Lung (tissue), 16 donors: ENCODE results near the gene FOXN3. TPM values are rescaled to one million over a fixed set of nuclear protein-coding genes. Genes with fewer than 3 reads are reported as not detected.

ENCODE experiments used
- ATAC-seq: fragments of 200-7000 bp; cut with Tn5 transposase; one replicate; pipeline ENCODE4 v1.9.1; 2020; ENCODE audit warnings: moderate number of reproducible peaks; ENCODE audit not compliant: insufficient read depth, low FRiP score
- DNase-seq, 3 donors: peaks; one replicate each; pipeline ENCODE4 v3.0.0-alpha.2; 2013 to 2017
- H3K27ac ChIP-seq, 2 donors: one replicate each; pipeline ENCODE4 v1.5.1; 2013; ENCODE audit warnings: mild to moderate bottlenecking in 2 of 2, moderate library complexity in 2 of 2, control low read depth in 1 of 2, inconsistent platforms in 1 of 2, low read depth in 1 of 2, low read length in 1 of 2
- H3K27me3 ChIP-seq, 3 donors: one replicate each; pipeline ENCODE4 v1.5.1; 2013; ENCODE audit warnings: low read length in 2 of 3; ENCODE audit not compliant: control insufficient read depth in 3 of 3, insufficient read depth in 3 of 3
- H3K36me3 ChIP-seq, 4 donors: one replicate each; pipeline ENCODE4 v1.5.1; 2013; ENCODE audit warnings: low read length in 4 of 4, mild to moderate bottlenecking in 1 of 4, moderate library complexity in 1 of 4; ENCODE audit not compliant: control insufficient read depth in 4 of 4, insufficient read depth in 4 of 4
- H3K4me1 ChIP-seq, 5 donors: one replicate each; pipeline ENCODE4 v1.5.1; 2013; ENCODE audit warnings: low read length in 5 of 5, mild to moderate bottlenecking in 2 of 5, moderate library complexity in 1 of 5; ENCODE audit not compliant: control insufficient read depth in 5 of 5, insufficient read depth in 5 of 5
- H3K4me3 ChIP-seq: one replicate; pipeline ENCODE4 v1.5.1; 2013; ENCODE audit warnings: mild to moderate bottlenecking, control low read depth, moderate library complexity
- H3K9ac ChIP-seq, 2 donors: one replicate each; pipeline ENCODE4 v1.5.1; 2013; ENCODE audit warnings: low read length in 2 of 2, control low read depth in 1 of 2; ENCODE audit not compliant: insufficient read depth in 1 of 2
- H3K9me3 ChIP-seq, 4 donors: one replicate each; pipeline ENCODE4 v1.5.1; 2013; ENCODE audit warnings: low read length in 3 of 4, mild to moderate bottlenecking in 1 of 4, moderate library complexity in 1 of 4; ENCODE audit not compliant: control insufficient read depth in 4 of 4, insufficient read depth in 3 of 4
- CTCF ChIP-seq: IDR thresholded peaks from 2 replicates; pipeline ENCODE4 v1.5.1; 2012; ENCODE audit warnings: mild to moderate bottlenecking; ENCODE audit errors: control extremely low read depth, extremely low read depth
- WGBS, 2 donors: extraction: QIAGEN DNeasy Blood & Tissue Kit; methylation state at CpG; one replicate each; pipeline ENCODE4 v1.1.7; 2013; 5-methylcytosine and 5-hydroxymethylcytosine counted together
- long read RNA-seq, 5 donors: transcript quantifications; one replicate each; lab custom pipeline, GENCODE V29; 2026
- polyA plus RNA-seq, 2 donors: library from polyadenylated mRNA; stranded (reverse); fragments of 200-250 nt; gene quantifications; one replicate each; pipeline ENCODE4 v1.2.1, GENCODE V29; 2013
- total RNA-seq, 2 donors: library from RNA; depleted of rRNA in 1 of 2; stranded (reverse); fragments of >200 nt in 1 of 2; gene quantifications; one replicate each; pipeline ENCODE4 v1.2.1, GENCODE V29; 2014 to 2021
- donor health status: control.
- donor health status: control.
- donor health status: Bipolar disorder and iron deficiency.
- donor health status: healthy.
- donor health status: DM: yes; HTN: yes; CAD: no.

The FOXN3 gene
- total RNA-seq (10 to 100 TPM; 54.6 to 69.7 TPM), polyA plus RNA-seq (10 to 100 TPM; 12.7 to 15.2 TPM)
- long read RNA-seq, donor 1, transcript FOXN3-219 (5 exons, 2,421 nt) = major isoform, 5 of 10 reads
- long read RNA-seq, donor 1, partial matches to known transcripts = 0 of 10 reads
- long read RNA-seq, donor 1, other reads (novel, unspliced or antisense) = 0 of 10 reads
- long read RNA-seq, donor 2, partial matches to known transcripts = 0 of 5 reads
- long read RNA-seq, donor 2, other reads (novel, unspliced or antisense) = 0 of 5 reads
- long read RNA-seq, donor 3, partial matches to known transcripts = 13 of 19 reads
- long read RNA-seq, donor 3, other reads (novel, unspliced or antisense) = 0 of 19 reads
- long read RNA-seq, donor 4, partial matches to known transcripts = 0 of 4 reads
- long read RNA-seq, donor 4, other reads (novel, unspliced or antisense) = 0 of 4 reads
- long read RNA-seq, donor 5, transcript FOXN3-214 (6 exons, 2,692 nt) = major isoform, 6 of 11 reads
- long read RNA-seq, donor 5, partial matches to known transcripts = 0 of 11 reads
- long read RNA-seq, donor 5, other reads (novel, unspliced or antisense) = 0 of 11 reads

DNA sequence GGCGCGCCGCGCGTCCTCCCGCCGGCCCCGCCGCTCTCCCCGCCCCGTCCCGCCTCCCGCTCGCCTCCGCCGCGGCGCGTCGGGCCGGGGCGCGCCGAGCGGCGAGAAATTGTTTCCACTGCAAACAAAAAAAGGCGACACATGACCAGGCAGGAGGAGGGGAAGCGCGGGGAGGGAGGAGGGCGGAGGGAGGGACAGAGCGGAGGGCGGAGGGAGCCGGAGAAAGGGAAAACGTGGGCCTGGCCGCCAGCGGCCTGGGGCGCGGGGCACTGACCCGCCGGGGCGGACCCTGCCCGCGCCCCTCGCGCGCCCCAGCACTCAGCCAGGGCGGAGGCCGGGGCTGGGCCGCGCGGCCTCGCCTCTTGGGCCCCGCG is at the start of gene FOXN3:
Gene FOXN3, minus strand, starts transcription at position 143 of the 374 bp plus-strand sequence. CDS start 4,757 bp downstream, outside the sequence.
- Histone ChIP-seq H3K27ac (peak within 1 kb of the TSS; percentile 98 to 99), H3K9me3 (no peaks in the 10 kb centered on the region), H3K36me3 (peaks cover 0 to 1% (median 0%) of the 10 kb centered on the region in 4 donors), H3K4me3 (peak within 1 kb of the TSS; percentile 80), H3K4me1 (peaks cover 0 to 17% (median 10%) of the 10 kb centered on the region in 5 donors), H3K9ac (peak within 1 kb of the TSS; percentile 94 to 98), H3K27me3 (no peaks in the 10 kb centered on the region)
- DNase-seq (peak; percentile 95 to 97 (median 96)), ATAC-seq (peak; percentile 78)
- 0 to 1% methylated on average over 21 to 54 of the region's 54 CpGs for WGBS, 2 donors
- no peak for TF ChIP-seq CTCF

DNA sequence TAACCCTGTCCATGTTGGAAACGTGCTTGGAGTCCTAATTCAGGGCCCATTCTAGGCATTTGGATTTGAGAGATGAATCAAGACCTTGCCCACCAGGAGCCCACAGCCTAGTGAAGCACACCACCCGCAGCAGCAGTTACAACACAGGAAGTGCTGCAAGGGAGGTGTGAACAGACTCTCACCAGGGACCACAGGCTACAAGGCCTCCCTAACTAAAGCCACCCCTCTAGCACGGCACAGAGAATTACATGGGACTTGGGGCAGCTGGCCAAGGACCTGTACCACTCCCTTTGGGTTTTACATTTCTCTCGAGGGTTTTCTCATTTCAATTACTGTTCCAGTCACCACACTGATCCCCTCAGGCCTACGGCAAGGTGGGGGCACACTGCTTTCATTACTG is 49.5 kb upstream of the FOXN3 start:
- peaks cover 0 to 8% (median 0%) of the 10 kb centered on the region in 5 donors for H3K4me1 ChIP-seq
- no peak for DNase-seq
- no peaks in the 10 kb centered on the region for H3K27me3 ChIP-seq
- H3K9me3 ChIP-seq = no peaks in the 10 kb centered on the region
- TF ChIP-seq CTCF = no peak
- no peak overlapping the region for H3K27ac ChIP-seq
- H3K9ac ChIP-seq = no peak overlapping the region
- H3K36me3 ChIP-seq = no peaks in the 10 kb centered on the region
- WGBS, 2 donors = 47 to 79% methylated on average over 5 of the region's 5 CpGs
- H3K4me3 ChIP-seq = no peak overlapping the region
- no peak for ATAC-seq

DNA sequence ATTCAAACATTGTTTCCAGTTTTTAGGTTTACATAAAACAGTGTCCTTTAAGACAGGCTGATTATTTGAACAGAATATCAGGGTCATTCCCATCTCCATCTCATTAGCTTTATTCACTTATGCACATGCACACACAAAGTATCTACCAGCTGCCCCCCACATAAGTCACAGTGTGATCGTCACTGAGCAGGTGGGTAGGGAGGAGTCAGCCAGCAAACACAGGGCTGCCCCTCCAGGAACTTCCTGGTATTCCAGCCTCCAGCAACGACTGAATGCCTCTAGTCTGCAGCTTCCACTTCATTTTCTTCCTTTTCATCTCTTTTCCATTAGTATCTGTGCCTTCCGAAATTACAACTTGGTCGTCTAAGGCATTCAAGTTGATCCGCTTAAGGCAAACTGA is 48.8 kb upstream of the FOXN3 start:
- WGBS, 2 donors = 71 to 82% methylated on average over 5 of the region's 5 CpGs
- H3K4me3 ChIP-seq = no peak overlapping the region
- peaks cover 0 to 7% (median 0%) of the 10 kb centered on the region in 5 donors for H3K4me1 ChIP-seq
- ATAC-seq = no peak
- no peaks in the 10 kb centered on the region for H3K9me3 ChIP-seq
- H3K36me3 ChIP-seq = no peaks in the 10 kb centered on the region
- H3K9ac ChIP-seq = no peak overlapping the region
- TF ChIP-seq CTCF = no peak
- H3K27me3 ChIP-seq = no peaks in the 10 kb centered on the region
- H3K27ac ChIP-seq = no peak overlapping the region
- DNase-seq = no peak
